ENCODE results near the gene NLRC5.

GRCh38 chr16:57042157-57043111 is 53.1 kb downstream of the NLRC5 start:
- no peak for TF ChIP-seq CSDC2 (CRISPR knock-in tag; IDR thresholded peaks at IDR 0.05)
- TF ChIP-seq ZFP3 (CRISPR knock-in tag; IDR thresholded peaks at IDR 0.05), result no peak
- TF ChIP-seq POU6F1 (CRISPR knock-in tag; IDR thresholded peaks at IDR 0.05; ENCODE audit: borderline replicate concordance, low read depth), result no peak

Data from SK-N-SH treated with all-trans-retinoic acid at 6 μM for 48 hours (cell line).